Transverse colon (tissue), 3 donors: ENCODE data around the gene ZNF496.

Experiments
- EP300 ChIP-seq: sonication (generic); formaldehyde crosslinking; IDR thresholded peaks from one replicate; pipeline ENCODE4 v1.6.1; 2017; ENCODE audit warnings: antibody characterized with exemption, low read depth
- POLR2A ChIP-seq: fragments of 450-650 bp; IDR thresholded peaks from one replicate; pipeline ENCODE4 v1.6.1; 2016; ENCODE audit warnings: antibody characterized with exemption, mild to moderate bottlenecking, moderate library complexity
- TF ChIP-seq, protein P1 (sequence below), 5 experiments: fragments of 200-600 bp in 3 of 5; fragments of 450-650 bp in 2 of 5; sonication (generic) in 3 of 5; IDR thresholded peaks; 1 replicate in 2 of 5; 2 replicates in 3 of 5; pipeline ENCODE4 v1.5.1; 2016 to 2017; ENCODE audit warnings: antibody characterized with exemption in 5 of 5, inconsistent platforms in 3 of 5, mild to moderate bottlenecking in 2 of 5, moderate library complexity in 1 of 5

- TF ChIP-seq, protein P1, sequence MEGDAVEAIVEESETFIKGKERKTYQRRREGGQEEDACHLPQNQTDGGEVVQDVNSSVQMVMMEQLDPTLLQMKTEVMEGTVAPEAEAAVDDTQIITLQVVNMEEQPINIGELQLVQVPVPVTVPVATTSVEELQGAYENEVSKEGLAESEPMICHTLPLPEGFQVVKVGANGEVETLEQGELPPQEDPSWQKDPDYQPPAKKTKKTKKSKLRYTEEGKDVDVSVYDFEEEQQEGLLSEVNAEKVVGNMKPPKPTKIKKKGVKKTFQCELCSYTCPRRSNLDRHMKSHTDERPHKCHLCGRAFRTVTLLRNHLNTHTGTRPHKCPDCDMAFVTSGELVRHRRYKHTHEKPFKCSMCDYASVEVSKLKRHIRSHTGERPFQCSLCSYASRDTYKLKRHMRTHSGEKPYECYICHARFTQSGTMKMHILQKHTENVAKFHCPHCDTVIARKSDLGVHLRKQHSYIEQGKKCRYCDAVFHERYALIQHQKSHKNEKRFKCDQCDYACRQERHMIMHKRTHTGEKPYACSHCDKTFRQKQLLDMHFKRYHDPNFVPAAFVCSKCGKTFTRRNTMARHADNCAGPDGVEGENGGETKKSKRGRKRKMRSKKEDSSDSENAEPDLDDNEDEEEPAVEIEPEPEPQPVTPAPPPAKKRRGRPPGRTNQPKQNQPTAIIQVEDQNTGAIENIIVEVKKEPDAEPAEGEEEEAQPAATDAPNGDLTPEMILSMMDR (IDR thresholded peaks at IDR 0.05), result no peak
- TF ChIP-seq POLR2A (no peak), EP300 (no peak)
Measured at GRCh38 chr1:247328311-247328710, 3.4 kb downstream of the ZNF496 start.
